HuH-7.5 (cell line): ENCODE measurements around the gene RNF207.

Source experiments
- DNase-seq: peaks from one replicate; pipeline ENCODE4 v3.0.0; 2011; ENCODE audit warnings: low spot score

The RNF207 gene

DNA sequence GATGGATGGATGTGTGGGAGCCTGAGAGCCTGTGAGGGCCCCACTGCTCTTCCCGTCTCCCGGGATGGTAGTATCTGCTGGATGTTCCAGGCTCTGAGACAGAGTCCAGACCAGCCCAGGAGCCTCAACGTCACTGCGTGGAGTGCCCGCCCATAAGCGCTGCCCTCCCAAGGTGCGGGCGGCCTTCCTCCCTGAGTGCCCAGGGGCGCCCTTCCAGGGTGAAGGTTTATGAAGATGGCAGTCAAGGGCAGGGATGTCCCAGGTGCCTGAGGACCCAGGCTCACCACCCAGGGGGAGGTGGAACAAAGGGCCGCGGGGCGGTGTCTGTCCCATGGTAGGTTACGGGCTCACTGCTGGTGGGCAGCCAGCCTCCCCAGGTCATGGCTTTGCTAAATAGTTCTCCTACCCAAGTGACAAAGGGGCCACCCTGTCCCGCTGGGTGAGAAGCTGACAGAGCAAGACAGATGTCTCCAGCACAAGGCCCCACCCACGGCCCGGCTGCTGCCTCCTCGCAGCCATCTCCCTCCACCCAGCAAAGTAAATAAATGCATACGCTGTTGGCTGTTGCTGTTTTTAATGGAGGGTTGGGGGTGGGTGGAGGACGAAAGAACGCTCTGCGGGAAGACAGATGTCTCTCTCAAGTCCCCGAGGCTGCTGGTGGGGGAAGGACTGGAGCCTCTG is 63.9 kb downstream of the RNF207 start:
- no peak for DNase-seq

DNA sequence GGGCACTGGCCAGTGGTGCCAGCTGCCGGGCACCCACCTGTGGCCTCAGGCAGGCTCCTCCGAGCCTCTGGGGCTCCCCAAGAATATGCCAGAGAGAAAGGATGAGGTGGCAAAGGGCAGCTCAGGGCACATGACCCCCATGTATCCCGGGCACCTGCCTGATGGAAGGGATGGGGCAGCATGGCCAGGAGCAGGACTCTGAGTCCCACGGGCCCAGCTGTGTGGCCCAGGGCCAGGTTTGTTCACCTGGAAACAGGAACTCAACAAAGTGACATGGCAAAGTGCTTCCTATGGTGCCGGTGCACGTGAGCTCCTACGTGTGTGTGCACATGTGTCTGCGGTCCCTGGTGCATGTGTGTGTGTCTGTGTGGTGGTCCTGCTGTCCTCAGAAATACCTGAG is 64.5 kb downstream of the RNF207 start:
- DNase-seq: no peak
